Adrenal gland (tissue), 5 donors: ENCODE measurements around the gene XPR1.

Experiments
- POLR2A ChIP-seq, 2 donors: fragments of 450-650 bp; IDR thresholded peaks; one replicate each; pipeline ENCODE4 v1.6.1; 2017; ENCODE audit warnings: antibody characterized with exemption in 2 of 2, mild to moderate bottlenecking in 2 of 2, moderate library complexity in 1 of 2
- TF ChIP-seq, protein P1 (sequence below), 6 experiments: fragments of 450-650 bp in 4 of 6; fragments of 200-600 bp in 2 of 6; sonication (generic) in 1 of 6; IDR thresholded peaks; 1 replicate in 5 of 6; 2 replicates in 1 of 6; pipeline versions ENCODE4 v1.5.1 to v1.8.0; 2016 to 2021; ENCODE audit warnings: antibody characterized with exemption in 6 of 6, mild to moderate bottlenecking in 2 of 6, moderate library complexity in 1 of 6
- donor health status: DM: no; HTN: no; CAD: no.

DNA sequence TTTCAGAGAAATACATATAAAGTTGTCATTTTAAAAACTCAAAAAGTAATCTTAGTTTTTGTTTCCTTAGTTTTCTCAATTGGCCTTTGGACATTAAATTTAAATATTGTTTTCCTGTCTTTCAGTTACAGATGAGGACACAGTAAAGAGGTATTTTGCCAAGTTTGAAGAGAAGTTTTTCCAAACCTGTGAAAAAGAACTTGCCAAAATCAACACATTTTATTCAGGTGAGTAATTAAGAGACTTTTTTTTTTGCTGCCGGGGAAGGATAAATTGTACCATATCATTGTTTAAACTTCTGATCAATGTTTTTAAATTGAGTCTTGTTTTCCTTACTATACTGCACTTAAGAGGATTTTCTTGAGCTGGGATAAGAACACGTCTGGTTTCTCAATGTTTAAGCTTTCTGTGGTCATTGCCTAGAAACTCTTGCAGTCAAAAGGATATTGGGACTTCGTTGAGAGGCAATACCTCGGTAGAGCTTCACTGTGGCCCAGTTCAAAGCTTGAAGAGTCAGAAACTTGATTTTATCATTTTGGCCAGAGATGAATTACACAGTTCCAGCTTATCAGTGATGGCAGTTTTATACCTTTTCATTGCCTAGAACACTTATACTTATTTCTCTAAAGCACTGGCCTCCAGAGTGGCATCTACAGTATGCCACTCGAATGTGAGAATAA, 155.9 kb downstream of the XPR1 start:
- no peak for TF ChIP-seq POLR2A (IDR thresholded peaks at IDR 0.05)
- TF ChIP-seq, protein P1, sequence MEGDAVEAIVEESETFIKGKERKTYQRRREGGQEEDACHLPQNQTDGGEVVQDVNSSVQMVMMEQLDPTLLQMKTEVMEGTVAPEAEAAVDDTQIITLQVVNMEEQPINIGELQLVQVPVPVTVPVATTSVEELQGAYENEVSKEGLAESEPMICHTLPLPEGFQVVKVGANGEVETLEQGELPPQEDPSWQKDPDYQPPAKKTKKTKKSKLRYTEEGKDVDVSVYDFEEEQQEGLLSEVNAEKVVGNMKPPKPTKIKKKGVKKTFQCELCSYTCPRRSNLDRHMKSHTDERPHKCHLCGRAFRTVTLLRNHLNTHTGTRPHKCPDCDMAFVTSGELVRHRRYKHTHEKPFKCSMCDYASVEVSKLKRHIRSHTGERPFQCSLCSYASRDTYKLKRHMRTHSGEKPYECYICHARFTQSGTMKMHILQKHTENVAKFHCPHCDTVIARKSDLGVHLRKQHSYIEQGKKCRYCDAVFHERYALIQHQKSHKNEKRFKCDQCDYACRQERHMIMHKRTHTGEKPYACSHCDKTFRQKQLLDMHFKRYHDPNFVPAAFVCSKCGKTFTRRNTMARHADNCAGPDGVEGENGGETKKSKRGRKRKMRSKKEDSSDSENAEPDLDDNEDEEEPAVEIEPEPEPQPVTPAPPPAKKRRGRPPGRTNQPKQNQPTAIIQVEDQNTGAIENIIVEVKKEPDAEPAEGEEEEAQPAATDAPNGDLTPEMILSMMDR (IDR thresholded peaks at IDR 0.05): no peak
